Urothelium cell line (cell line): Measurements from ENCODE around the gene SH3RF3.

Experiments
- DNase-seq: peaks from one replicate; pipeline ENCODE4 v3.0.0; 2011; ENCODE audit warnings: low spot score, mixed read lengths
- FAIRE-seq: peaks from 2 replicates; lab custom pipeline; 2011; peaks lifted over from hg19 to GRCh38; lab: Jason Lieb, UNC

Gene SH3RF3

DNA sequence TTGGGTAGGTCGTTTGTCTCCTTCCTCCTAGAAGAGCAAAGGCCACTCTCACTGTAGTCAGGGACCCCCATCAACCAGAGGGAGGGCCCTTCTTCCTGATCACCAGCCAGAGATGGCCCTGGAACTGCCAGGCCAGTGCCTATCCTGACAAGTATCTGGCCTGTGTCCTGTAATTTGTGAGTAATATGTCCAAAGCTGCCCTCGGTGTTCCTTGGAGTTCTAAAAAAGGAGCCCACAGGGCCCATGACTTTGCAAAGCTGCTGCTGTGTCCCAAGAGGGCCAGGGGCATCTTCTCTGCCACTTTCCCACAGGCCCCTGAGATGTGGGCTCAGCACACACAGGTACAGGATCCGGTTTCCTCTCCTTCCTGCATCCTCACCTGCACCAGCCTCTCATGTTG is 272.4 kb downstream of the SH3RF3 start:
- no peak for FAIRE-seq
- no peak for DNase-seq

GRCh38 chr2:109402180-109402579 is 273.2 kb downstream of the SH3RF3 start:
- FAIRE-seq (peak; percentile 13), DNase-seq (peak; percentile 31)

DNA sequence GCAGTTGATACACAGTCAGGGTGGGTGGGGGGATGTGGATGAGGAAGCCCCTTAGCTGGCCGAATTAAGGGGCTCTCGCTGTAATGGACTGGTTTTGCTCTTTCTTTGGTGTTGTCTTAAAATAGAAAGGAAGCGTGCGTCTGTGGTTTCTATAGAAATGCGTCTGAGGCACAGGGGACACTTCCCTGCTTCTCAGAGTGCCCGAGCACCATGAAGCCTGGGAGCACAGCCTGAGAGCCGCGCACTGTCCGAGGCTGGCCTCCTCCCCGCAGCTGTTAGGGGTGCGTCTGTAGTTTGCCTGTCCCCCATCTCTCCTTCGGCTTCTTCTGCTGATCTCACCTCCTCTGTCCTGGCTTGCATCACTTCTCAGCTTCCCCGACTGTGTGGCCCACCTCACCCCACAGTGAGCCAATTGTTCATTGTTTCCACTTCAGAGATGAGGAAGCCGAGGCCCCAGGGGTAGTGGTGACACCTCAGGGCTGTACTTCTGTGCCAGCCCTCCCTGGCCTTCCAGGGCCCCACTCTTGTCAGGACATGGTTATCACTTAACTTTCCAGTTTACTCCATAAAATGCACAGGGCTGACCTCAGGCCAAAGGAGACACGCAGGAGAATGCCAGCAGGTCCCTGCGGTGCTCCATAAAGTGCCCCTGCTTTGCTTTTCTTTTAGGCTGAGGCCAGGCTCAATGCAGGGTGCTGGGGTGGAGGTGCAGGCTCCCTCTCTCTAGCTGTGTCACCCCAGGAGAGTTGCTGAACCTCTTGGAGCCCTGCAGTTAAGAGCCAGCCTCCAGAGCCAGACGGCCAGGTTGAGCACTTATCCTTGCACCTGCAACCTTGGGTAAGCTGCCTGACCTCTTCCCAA is 274.2 kb downstream of the SH3RF3 start:
- DNase-seq (no peak), FAIRE-seq (no peak)

GRCh38 chr2:109403841-109404201 is 274.8 kb downstream of the SH3RF3 start:
- no peak for FAIRE-seq

GRCh38 chr2:109404681-109405080 is 275.7 kb downstream of the SH3RF3 start:
- DNase-seq (no peak), FAIRE-seq (peak; percentile 62)

More at GRCh38 chr2:109403841-109404201, 274.8 kb downstream of the SH3RF3 start:
- no peak for DNase-seq

DNA sequence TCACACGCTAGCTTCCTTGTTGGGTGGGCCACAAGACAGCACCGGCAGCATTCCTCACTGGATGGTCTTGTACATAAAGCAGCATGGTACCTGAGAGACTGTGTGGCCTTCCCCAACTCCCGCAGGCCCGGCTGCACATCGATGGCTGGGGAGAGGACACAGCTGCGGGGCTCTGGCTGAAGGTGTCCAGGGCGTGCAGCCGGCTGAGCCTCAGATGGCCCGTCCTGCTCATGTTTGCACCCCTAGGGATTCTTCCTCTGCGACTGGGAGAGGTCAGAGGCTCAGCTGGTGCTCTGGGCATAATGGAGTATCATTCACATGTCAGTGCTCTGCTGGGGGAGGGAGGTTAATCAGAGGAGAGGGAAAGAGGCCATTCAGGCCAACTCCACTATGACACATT is 276.9 kb downstream of the SH3RF3 start:
- no peak for FAIRE-seq
- no peak for DNase-seq

DNA sequence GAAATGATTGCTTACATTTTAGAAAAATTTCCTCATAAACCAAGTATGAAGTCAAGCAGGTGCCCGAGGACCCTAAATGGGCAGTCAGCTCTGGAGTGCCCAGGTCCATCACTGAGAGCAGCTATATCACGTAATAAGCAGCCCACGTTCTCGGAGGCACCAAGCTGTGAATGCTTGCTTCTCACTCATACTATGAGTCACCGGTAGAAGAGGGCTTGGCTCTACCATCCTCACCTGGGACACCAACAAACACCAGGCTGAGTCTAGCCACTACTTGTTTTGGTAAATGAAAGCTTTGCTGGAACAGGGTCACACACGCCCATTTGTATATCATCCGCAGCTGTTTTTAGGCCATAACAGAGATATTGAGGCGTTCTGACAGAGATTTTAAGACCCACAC is 277.3 kb downstream of the SH3RF3 start:
- DNase-seq (no peak), FAIRE-seq (peak; percentile 53)

DNA sequence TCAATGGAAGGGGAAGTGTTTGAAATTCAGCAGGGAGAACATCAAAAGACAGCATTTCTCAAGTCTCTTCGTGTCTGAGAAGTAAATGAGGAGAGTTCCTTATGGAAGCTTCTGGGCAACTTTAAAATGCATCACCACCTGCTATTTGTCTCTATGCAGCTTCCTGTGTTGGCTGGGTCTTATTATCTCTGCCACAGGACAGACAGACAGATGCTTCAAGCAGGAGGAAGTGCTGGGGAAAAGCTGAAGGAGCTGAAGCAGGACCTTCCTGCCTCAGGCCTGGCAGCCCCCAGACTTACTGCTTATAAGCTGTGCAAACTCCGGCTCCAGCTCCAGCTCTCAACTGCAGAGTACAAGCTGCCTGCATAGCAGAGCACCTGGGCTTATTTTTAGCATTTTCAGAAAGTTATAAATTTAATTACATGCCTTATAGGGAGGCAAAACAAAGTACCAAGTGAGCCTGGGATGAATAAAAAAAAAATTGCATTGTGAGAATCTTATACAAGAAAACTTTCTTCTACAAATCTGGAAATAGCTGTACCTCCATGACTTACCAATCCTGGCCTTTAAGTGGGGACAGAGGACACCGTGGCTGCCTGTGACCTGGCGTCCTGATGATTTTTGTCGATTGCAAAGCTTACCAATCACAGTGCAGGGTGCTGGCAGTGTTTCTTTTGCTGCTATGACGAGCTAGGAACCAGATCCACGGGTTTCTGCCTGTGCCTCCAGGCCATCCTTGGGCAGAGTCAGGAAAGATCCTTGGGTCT is 278.5 kb downstream of the SH3RF3 start:
- FAIRE-seq: no peak
- DNase-seq: no peak

- FAIRE-seq (peak; percentile 61), DNase-seq (no peak)
Measured at GRCh38 chr2:109408043-109408335, 279.0 kb downstream of the SH3RF3 start.

- DNase-seq: peak; percentile 51
- no peak for FAIRE-seq
Measured at GRCh38 chr2:109409321-109410038, 280.5 kb downstream of the SH3RF3 start.

DNA sequence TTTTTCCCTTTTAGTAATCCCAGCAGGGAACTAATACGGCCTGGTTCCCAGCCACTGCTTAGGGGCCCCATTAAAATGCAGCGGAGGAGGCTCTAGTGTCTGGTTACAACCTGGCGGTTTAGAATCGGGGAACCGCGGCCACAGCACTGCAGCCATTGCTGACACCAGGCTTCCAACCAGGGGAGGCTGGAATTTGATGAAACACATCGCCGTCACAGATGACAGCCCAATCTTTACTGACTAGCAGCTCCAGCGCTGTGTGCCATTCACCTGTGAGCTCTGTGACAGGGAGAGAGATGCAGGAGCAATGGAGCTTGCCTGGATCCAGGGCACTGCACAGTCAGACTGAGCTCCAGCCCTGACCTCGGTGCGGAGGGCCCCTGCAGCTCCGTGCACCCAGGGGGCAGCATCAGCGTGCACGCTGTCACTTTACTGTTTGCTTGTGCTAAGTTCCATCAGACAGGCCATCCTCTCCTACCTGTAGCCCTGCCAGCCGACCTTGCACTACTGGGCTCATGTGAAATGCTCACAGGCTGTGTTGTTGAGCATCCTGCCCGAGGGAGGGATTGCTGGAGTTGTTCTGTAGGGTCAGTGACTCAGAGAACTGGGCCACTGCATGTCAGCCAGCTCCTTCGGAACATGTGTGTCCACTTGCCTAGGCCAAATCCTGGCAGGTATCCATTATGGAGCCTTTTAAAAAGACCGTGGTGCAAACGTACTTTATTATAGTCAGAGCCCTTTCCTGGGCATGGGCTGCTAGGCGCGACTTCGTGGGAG is 281.2 kb downstream of the SH3RF3 start:
- no peak for DNase-seq

DNA sequence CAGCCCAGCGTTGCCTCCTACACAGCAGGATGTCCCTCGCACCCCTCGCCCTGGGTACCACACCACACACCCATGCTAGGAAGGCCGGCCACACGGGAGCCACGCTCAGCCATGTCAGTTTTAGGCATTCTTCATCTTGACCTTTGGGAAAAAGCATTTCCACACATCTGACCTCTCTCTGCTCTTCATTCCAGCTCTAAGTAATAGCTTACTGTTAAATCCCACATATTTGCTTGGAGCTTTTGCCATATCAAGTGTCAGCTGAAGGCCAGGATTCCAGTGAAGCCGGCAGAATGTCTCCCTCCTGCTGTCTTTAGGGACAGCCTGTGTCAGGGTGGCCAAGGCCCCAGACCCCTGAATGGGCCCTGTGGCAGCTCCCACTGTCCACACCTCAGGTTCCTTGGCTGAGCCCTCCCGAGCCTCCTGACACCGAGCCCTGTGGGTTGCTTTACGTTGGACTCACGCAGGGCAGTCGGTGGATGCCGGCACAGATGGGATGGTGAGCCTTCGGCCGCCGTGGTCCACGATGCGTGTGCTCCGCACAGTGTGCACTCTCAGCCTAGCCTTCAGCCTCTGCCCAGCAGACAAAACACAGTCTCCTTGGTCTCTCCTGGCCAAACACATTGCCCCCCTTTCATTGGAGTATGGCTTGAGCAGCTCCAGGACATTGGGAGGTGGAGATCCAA is 282.8 kb downstream of the SH3RF3 start:
- FAIRE-seq (no peak), DNase-seq (no peak)

More for the DNA sequence above, 281.2 kb downstream of the SH3RF3 start:
- FAIRE-seq: peak; percentile 20

GRCh38 chr2:109415581-109416013 is 286.6 kb downstream of the SH3RF3 start:
- no peak for DNase-seq
- FAIRE-seq: no peak

DNA sequence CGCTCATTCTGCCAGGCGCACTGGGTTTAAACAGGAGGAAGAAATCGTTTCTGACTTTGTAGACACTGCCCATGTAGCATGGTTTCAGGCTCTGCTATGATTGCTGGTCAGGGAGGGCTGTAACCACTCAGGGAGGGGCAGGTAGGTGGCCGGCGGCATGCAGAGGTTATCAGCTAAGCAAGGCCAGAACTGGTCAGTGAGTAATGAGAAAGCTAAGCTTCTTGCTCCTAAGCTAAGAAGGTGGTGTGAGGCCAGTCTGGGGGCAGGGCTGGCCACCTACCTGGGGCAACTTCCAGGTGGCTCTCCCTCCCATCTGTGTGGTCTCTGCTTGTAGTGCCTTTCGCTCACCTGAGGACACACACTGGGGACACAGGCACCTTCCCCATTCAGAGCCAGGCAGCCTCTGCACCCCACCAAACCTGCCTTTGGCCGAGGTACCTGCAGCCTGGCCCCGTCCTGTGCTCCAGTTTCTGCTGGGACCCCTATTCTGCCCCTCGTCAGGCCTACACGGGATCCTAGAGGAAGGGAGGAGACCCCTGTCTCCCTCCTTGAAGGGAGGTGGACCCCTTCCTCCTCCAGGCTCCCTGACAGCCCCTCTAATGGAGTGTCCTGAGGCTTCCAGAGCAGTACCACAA is 288.8 kb downstream of the SH3RF3 start:
- DNase-seq (no peak), FAIRE-seq (no peak)

GRCh38 chr2:109418716-109419115 is 289.7 kb downstream of the SH3RF3 start:
- FAIRE-seq: no peak
- DNase-seq: no peak

- FAIRE-seq (peak; percentile 77), DNase-seq (no peak)
Measured at GRCh38 chr2:109419171-109419756, 290.3 kb downstream of the SH3RF3 start.

DNA sequence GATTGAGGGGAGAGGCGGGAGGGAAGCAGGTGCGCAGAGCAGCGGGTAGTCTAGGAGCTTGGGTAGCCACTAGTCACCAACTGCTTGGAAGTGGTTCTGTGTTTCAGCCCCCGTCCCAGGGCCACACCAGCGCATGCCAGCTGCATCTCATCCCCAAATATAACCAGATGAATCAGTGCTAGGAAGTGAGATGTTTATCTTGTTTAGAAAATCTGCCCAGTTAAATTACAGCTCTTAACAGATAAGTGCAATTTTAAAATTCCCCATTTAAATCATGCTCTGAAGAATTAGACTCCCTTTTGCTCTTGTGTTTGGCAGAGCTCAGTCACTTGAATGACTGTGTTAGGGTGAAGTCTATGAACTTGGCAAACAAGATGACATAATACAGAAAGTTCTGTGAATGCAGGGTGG is 291.0 kb downstream of the SH3RF3 start:
- no peak for FAIRE-seq
- no peak for DNase-seq

- DNase-seq: no peak
- no peak for FAIRE-seq
Measured at GRCh38 chr2:109421101-109421500, 292.1 kb downstream of the SH3RF3 start.

DNA sequence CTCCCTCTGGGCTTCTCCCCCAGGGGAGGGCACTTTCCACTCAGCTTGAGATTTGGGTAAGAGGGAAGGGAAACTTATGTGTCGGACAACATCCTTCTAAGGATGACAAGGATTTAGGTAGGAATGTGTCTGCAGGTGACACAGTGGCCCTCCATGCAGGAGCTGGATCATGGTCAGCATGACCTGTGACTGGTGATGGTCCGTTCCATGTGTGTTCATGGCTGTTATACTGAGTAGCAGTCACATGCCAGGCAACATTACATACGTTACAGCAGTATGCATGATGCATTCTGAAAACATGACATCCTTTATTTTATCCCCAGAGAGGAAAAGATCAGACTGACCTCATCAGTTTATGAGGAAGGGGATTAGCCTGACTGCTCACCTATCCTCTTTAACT is 292.6 kb downstream of the SH3RF3 start:
- DNase-seq: no peak
- no peak for FAIRE-seq
